Gastrocnemius medialis (tissue), 4 donors: ENCODE data around the gene MRPL47. TPM values are rescaled to one million over a fixed set of nuclear protein-coding genes. Genes with fewer than 3 reads are reported as not detected.

Experiments
- ATAC-seq, 2 donors: fragments of 150-250 bp; one replicate each; pipeline ENCODE4 v1.9.1; 2016
- DNase-seq, 2 donors: peaks; one replicate each; pipeline ENCODE4 v3.0.0-alpha.2; 2019
- H3K27ac ChIP-seq, 4 donors: fragments of 200-600 bp; sonication (generic); 1 replicate in 1 of 4; 2 replicates in 3 of 4; pipeline ENCODE4 v1.5.1; 2016 to 2018; ENCODE audit warnings: mild to moderate bottlenecking in 2 of 4, moderate library complexity in 1 of 4
- H3K27me3 ChIP-seq, 3 donors: fragments of 200-600 bp; sonication (generic) in 2 of 3; 1 replicate in 1 of 3; 2 replicates in 2 of 3; pipeline versions ENCODE4 v1.5.1 to v1.6.0; 2016 to 2019; ENCODE audit warnings: mild to moderate bottlenecking in 1 of 3, moderate library complexity in 1 of 3
- H3K36me3 ChIP-seq, 2 donors: fragments of 200-600 bp; sonication (generic) in 1 of 2; one replicate each; pipeline ENCODE4 v1.5.1; 2017 to 2018
- H3K4me1 ChIP-seq, 2 donors: fragments of 200-600 bp; sonication (generic) in 1 of 2; one replicate each; pipeline ENCODE4 v1.5.1; 2016 to 2017; ENCODE audit warnings: mild to moderate bottlenecking in 2 of 2
- H3K4me3 ChIP-seq, 4 donors: fragments of 200-600 bp; sonication (generic) in 3 of 4; 1 replicate in 1 of 4; 2 replicates in 3 of 4; pipeline ENCODE4 v1.5.1; 2016 to 2019; ENCODE audit warnings: mild to moderate bottlenecking in 2 of 4
- H3K9me3 ChIP-seq, 3 donors: fragments of 200-600 bp; sonication (generic) in 2 of 3; 1 replicate in 1 of 3; 2 replicates in 2 of 3; pipeline ENCODE4 v1.5.1; 2016 to 2019
- POLR2A ChIP-seq, 2 donors: fragments of 450-650 bp; IDR thresholded peaks; one replicate each; pipeline ENCODE4 v1.6.1; 2017; ENCODE audit warnings: antibody characterized with exemption in 2 of 2, mild to moderate bottlenecking in 2 of 2, moderate library complexity in 2 of 2
- in situ Hi-C, 4 donors: fragments of 200-750 bp; cut with MboI; loops; one replicate each; pipeline versions ENCODE4 v1.15.0 to v1.8.0; 2017; ENCODE audit warnings: low sequenced_read_pairs in 4 of 4
- intact Hi-C: fragments of 100-400 bp; cut with DNase I; formaldehyde crosslinking; loops from one replicate; pipeline ENCODE4 v1.15.1; 2023; ENCODE audit warnings: low total_unique reads
- total RNA-seq, 4 donors: library from RNA; depleted of rRNA; stranded (reverse); fragments of >200 nt; gene quantifications; one replicate each; pipeline versions ENCODE4 v1.1.0 to v1.2.3, GENCODE V29; 2016
- TF ChIP-seq, protein P1 (sequence below), 5 experiments: fragments of 450-650 bp in 3 of 5; fragments of 200-600 bp in 2 of 5; sonication (generic) in 2 of 5; IDR thresholded peaks in 4 of 5; conservative IDR thresholded peaks in 1 of 5; 1 replicate in 4 of 5; 2 replicates in 1 of 5; pipeline ENCODE4 v1.5.1; 2016 to 2019; ENCODE audit warnings: antibody characterized with exemption in 5 of 5, mild to moderate bottlenecking in 3 of 5, moderate library complexity in 3 of 5

The MRPL47 gene
- total RNA-seq, 4 donors from 2014 or later: 34.9 to 74.0 (median 41.2) TPM

DNA sequence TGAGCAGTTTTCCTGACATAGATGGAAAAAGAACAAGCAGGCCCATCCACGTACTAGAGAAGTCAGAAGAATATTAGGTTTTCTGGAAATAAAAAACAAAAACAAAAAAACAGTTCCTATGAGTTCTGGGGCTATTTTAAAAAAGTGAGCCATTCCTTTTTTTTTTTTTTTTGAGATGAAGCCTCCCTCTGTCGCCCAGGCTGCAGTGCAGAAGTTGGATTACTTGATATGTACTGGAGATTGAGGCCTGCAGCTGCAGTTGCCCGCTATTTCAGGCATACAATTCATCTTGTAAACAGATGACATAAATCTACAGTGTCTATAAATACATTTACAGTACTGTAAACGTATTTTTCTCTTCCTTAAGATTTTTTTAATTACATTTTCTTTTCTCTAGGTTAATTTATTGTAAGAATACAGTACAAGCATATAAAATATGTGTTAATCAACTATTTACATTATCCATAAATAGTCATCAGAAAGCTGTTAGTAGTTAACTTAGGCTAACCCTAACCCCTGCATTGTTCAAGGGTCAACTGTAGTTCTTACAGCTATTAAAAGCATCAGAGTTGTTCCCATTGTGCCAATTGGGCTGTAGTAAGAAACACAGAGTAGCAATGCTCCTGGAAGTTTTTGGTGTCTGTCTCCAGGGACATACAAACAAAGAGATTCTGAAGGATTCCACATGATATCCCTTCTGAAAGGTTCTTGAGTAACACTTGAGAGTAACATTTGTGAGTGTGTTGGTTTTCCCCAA is 52.9 kb downstream of the MRPL47 start:
- in situ Hi-C loops: loop anchor here in 3 of 4 donors (10.0 to 25.0 kb wide), 4 partner anchors 127 to 539 kb away; partner anchors contain the start of genes MFN1 (in 1 of the 3) and PIK3CA (in 1 of the 3)
- TF ChIP-seq, protein P1, sequence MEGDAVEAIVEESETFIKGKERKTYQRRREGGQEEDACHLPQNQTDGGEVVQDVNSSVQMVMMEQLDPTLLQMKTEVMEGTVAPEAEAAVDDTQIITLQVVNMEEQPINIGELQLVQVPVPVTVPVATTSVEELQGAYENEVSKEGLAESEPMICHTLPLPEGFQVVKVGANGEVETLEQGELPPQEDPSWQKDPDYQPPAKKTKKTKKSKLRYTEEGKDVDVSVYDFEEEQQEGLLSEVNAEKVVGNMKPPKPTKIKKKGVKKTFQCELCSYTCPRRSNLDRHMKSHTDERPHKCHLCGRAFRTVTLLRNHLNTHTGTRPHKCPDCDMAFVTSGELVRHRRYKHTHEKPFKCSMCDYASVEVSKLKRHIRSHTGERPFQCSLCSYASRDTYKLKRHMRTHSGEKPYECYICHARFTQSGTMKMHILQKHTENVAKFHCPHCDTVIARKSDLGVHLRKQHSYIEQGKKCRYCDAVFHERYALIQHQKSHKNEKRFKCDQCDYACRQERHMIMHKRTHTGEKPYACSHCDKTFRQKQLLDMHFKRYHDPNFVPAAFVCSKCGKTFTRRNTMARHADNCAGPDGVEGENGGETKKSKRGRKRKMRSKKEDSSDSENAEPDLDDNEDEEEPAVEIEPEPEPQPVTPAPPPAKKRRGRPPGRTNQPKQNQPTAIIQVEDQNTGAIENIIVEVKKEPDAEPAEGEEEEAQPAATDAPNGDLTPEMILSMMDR (IDR thresholded peaks at IDR 0.05 in 4 of 5, conservative IDR thresholded peaks at IDR 0.05 in 1 of 5): no peak
- no peak for TF ChIP-seq POLR2A (IDR thresholded peaks at IDR 0.05)
- Histone ChIP-seq H3K9me3 (no peaks in the 10 kb centered on the region), H3K36me3 (no peaks in the 10 kb centered on the region), H3K27me3 (no peaks in the 10 kb centered on the region), H3K4me3 (no peak overlapping the region), H3K4me1 (no peaks in the 10 kb centered on the region), H3K27ac (no peak overlapping the region)
- intact Hi-C loops: no loop called here
- DNase-seq (no peak), ATAC-seq (no peak)

DNA sequence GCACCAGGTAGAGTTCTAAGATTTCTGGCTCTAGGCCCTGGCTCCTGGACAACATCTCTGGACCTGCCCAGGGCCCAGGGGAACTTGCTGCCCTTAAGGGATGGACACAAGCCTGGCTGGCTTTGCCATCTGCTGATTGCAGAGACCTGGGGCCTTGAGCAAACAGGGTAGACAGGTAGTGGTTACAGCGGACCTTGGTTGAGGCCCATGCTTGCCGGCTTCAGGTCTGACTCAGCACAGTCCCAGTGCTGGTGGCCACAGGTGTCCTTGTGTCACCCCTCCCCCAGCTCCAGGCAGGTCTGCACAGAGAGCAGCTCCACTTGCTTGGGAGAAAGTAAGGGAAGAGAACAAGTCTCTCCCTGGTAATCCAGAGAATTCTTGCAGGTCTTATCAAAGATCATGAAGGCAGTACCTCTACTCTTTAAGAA is 57.6 kb downstream of the MRPL47 start:
- H3K27me3 ChIP-seq: no peaks in the 10 kb centered on the region
- in situ Hi-C loops: no loop called here
- H3K4me1 ChIP-seq: no peaks in the 10 kb centered on the region
- ATAC-seq (no peak), DNase-seq (no peak)
- no peaks in the 10 kb centered on the region for H3K9me3 ChIP-seq
- H3K36me3 ChIP-seq: no peaks in the 10 kb centered on the region
- intact Hi-C loops: no loop called here
- no peak overlapping the region for H3K4me3 ChIP-seq
- no peak overlapping the region for H3K27ac ChIP-seq
- no peak for TF ChIP-seq POLR2A (IDR thresholded peaks at IDR 0.05)
- TF ChIP-seq, protein P1 (IDR thresholded peaks at IDR 0.05 in 4 of 5, conservative IDR thresholded peaks at IDR 0.05 in 1 of 5): no peak

DNA sequence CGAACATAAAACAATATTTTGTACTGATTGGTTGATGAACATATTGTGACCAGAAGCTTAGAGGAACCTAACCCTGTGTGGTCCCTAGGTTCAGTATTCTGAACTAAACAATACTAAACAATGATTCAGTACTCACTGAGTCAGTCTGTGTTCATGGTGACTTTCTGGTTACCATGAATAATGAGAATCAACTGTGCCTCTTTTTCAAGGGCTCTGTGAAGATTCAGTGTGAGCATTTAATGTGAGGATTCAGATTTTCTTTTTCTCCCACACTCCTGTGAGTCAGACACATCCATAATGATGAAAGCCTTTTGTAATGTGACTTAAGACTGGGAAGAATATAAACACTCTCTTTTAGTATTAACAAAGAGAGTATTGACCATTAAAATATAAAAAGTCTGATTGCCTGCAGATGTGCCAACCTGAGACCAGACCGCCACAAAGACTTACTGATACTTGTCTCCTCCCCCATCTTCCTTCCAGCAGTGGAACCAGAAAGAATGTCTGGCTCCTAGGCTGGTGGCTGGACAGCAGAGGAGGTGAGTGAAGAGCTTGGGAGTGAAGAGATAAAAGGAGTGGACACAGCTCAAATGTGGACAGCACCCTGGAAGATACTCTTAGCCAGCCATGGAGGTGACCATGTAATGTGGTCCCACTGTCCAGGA is 59.3 kb downstream of the MRPL47 start:
- H3K27ac ChIP-seq: no peak overlapping the region
- TF ChIP-seq POLR2A (IDR thresholded peaks at IDR 0.05): no peak
- TF ChIP-seq, protein P1 (IDR thresholded peaks at IDR 0.05 in 4 of 5, conservative IDR thresholded peaks at IDR 0.05 in 1 of 5): no peak
- no peaks in the 10 kb centered on the region for H3K9me3 ChIP-seq
- DNase-seq (no peak), ATAC-seq (no peak)
- no peaks in the 10 kb centered on the region for H3K27me3 ChIP-seq
- H3K36me3 ChIP-seq: no peaks in the 10 kb centered on the region
- H3K4me3 ChIP-seq: no peak overlapping the region
- in situ Hi-C loops: no loop called here
- intact Hi-C loops: no loop called here
- no peaks in the 10 kb centered on the region for H3K4me1 ChIP-seq

DNA sequence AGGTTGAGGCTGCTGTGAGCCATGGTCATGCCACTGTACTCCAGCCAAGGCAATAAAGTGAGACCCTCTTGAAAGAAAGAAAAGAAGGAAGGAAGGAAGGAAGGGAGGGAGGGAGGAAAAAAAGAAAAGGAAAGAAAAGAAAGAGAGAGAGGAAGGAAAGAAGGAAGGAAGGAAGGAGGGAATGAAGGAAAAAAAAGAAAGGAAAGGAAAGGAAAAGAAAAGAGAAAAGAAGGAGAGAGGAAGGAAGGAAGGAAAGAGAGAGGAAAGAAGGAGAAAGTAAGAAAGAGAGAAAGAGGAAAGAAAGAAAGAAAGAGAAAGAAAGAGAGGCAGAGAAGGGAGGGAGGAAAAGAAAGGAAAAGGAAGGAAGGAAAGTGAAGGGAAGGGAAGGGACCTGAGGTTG is 62.1 kb downstream of the MRPL47 start:
- no peak for ATAC-seq
- in situ Hi-C loops: no loop called here
- no peak for TF ChIP-seq POLR2A (IDR thresholded peaks at IDR 0.05)
- TF ChIP-seq, protein P1 (IDR thresholded peaks at IDR 0.05 in 4 of 5, conservative IDR thresholded peaks at IDR 0.05 in 1 of 5): no peak

More for the DNA sequence above, 62.1 kb downstream of the MRPL47 start:
- Histone ChIP-seq H3K27ac (no peak overlapping the region), H3K9me3 (no peaks in the 10 kb centered on the region), H3K4me3 (no peak overlapping the region), H3K27me3 (no peaks in the 10 kb centered on the region), H3K4me1 (no peaks in the 10 kb centered on the region), H3K36me3 (no peaks in the 10 kb centered on the region)
- DNase-seq: no peak
- intact Hi-C loops: no loop called here
